ENCODE results near the gene TYROBP. TPM values are rescaled to one million over a fixed set of nuclear protein-coding genes. Genes with fewer than 3 reads are reported as not detected.
A peak's percentile ranks its signal among the peaks of the same experiment; 100 is the strongest.
"Not testable (repeated sequence)": the region's sequence is repeated elsewhere in the genome, so short reads cannot be mapped to it uniquely, and the experiment has no call there.

The TYROBP gene
- total RNA-seq, 1 experiment from 2014 or later = not detected

- in situ Hi-C loops (cut with HindIII; ENCODE audit: low pct_unique_long_range_greater_than_20kb, low sequenced_read_pairs) = no loop called here
- DNase-seq (ENCODE audit: low read depth, low spot score) = no peak
Observed at GRCh38 chr19:35905178-35905727, 2.8 kb downstream of the TYROBP start.

DNA sequence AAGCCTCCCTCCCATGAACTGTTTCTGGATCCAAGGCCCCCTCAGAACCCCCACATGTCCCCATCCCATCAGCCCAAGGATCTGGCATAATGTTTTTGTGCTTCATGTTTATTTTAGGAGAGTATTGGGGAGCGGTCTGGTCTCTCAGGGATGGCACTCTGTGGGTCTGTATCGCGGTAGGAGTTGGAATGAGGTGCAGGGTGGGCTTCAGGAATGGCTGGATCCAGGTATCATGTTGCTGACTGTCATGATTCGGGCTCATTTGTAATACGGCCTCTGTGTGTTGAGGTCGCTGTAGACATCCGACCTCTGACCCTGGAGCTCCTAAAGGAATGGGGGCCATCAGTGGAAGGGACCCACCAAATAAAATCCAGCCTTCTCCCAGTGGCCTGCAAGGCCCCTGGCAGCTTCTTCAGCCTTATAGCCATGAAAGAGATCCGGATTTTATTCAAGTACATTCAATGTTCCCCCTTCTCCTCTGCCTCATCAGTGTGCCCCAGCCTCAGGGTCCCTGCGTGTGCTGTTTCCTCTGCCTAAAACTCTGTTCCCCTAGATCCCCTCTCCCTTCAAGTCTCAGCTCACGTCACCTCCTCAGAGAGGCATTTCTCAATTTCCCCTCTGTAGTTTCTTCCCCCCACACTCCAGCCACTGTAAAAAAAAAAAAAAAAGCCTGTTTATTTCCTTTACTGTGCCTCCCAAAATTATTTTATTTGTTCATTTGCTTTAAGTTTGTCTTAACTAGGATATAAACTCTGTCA, 3.6 kb downstream of the TYROBP start:
- DNase-seq (ENCODE audit: low read depth, low spot score) = no peak
- in situ Hi-C loops (cut with HindIII; ENCODE audit: low pct_unique_long_range_greater_than_20kb, low sequenced_read_pairs) = no loop called here

DNA sequence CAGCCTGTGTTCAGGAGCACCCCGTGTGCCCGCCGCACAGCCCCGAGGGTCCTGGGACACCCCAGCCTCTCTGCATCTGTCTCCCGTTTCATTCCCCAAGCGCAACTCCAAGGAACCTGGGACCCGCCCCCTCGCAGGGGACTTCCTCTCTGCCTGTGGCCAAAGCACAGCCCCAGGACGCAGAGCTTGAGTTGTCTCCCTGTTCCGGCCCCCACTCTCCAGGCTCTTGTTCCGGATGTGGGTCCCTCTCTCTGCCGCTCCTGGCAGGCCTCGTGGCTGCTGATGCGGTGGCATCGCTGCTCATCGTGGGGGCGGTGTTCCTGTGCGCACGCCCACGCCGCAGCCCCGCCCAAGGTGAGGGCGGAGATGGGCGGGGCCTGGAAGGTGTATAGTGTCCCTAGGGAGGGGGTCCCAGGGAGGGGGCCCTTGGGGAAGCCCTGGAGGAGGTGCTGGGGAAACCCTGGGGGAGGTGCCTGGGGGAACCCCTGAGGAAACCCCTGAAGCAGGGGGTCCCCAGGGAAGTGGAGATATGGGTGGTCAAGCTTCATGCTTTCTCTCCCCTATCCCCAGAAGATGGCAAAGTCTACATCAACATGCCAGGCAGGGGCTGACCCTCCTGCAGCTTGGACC, 4.4 kb downstream of the TYROBP start:
- in situ Hi-C loops (cut with HindIII; ENCODE audit: low pct_unique_long_range_greater_than_20kb, low sequenced_read_pairs) = no loop called here
- DNase-seq (ENCODE audit: low read depth, low spot score) = peak; percentile 65

DNA sequence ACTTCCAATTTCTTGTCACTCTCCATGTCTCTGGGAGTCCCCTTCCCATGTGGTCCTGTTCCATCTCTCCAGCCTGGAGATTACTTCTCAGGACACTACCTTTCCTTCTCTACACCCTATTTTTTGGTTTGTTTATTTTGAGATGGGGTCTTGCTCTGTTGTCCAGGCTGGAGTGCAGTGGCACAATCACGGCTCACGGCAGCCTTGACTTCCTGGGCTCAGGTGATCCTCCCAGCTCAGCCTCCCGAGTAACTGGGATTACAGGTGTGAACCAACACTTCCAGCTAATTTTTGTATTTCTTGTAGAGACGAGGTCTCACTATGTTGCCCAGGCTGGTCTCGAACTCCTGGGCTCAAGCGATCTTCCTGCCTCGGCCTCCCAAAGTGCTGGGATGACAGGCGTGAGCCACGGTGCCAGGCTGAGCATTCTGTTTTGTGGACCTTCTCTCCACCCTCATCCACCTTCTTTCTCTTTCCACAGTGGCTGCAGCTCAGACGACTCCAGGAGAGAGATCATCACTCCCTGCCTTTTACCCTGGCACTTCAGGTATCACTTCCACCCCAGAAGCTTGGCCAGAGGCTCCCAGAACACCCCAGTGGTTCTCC, 5.1 kb downstream of the TYROBP start:
- in situ Hi-C loops (cut with HindIII; ENCODE audit: low pct_unique_long_range_greater_than_20kb, low sequenced_read_pairs) = no loop called here
- no peak for DNase-seq (ENCODE audit: low read depth, low spot score)

- in situ Hi-C loops (cut with HindIII; ENCODE audit: low pct_unique_long_range_greater_than_20kb, low sequenced_read_pairs) = no loop called here
- no peak for DNase-seq (ENCODE audit: low read depth, low spot score)
Observed at GRCh38 chr19:35901854-35902661, 6.0 kb downstream of the TYROBP start, which contains the start of gene HCST. Gene HCST, plus strand, starts transcription at chr19:35902529. Its CDS starts 65 bp downstream, at chr19:35902594.

GRCh38 chr19:35901055-35901644, 6.9 kb downstream of the TYROBP start:
- no peak for DNase-seq (ENCODE audit: low read depth, low spot score)
- in situ Hi-C loops (cut with HindIII; ENCODE audit: low pct_unique_long_range_greater_than_20kb, low sequenced_read_pairs) = no loop called here

GRCh38 chr19:35899547-35900214, 8.4 kb downstream of the TYROBP start:
- in situ Hi-C loops (cut with HindIII; ENCODE audit: low pct_unique_long_range_greater_than_20kb, low sequenced_read_pairs) = no loop called here
- peak; percentile 76 for DNase-seq (ENCODE audit: low read depth, low spot score)

DNA sequence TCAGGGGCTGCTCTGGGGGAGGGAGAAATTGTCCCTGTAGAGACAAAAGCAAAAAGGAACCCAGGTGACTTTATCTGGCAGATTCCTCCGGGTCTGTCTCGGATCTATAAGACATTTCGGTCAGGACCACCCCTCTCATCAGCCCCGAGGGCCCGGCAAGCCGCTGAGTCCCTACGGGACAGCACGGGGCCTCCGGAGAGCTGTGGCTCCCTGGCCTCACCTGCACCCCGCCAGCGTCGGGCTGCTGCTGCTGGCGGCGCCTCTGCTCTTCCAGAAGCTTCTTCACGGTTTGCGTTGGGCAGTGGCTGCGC, 9.6 kb downstream of the TYROBP start:
- in situ Hi-C loops (cut with HindIII; ENCODE audit: low pct_unique_long_range_greater_than_20kb, low sequenced_read_pairs) = no loop called here
- DNase-seq (ENCODE audit: low read depth, low spot score) = no peak

DNA sequence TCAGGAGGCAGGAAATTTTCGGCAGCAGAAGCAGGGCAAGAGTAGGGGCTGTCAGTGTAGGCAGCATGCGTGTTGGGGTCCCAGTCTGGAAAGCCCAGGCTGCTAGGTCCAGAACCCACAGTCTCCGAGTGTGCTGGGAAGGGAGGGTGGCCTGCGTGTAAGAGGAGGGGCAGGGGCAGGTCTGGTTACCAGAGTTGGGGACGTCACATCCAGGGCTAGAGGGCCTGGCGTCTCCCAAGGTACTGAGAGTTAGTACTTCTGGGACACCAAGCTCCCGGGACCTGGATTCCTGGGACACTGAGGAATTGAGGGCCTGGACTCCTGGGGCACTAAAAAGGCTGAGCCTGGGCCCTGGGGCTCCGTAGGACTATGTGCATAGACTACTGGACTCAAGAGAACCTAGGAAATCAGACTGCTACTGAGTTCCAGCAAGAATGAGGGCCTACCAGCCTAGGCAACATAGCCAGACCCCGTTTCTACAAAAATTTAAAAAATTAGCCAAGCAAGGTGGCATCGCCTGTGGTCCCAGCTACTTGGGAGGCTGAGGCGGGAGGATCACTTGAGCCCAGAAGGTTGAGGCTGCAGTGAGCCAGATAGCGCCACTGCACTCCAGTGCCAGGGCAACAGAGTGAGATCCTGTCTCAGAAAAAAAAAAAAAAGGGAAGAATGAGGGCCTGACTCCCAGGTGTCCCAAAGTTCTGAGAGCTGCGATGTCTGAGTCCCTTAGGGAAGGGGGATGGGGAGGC, 10.2 kb downstream of the TYROBP start:
- in situ Hi-C loops (cut with HindIII; ENCODE audit: low pct_unique_long_range_greater_than_20kb, low sequenced_read_pairs) = no loop called here

DNA sequence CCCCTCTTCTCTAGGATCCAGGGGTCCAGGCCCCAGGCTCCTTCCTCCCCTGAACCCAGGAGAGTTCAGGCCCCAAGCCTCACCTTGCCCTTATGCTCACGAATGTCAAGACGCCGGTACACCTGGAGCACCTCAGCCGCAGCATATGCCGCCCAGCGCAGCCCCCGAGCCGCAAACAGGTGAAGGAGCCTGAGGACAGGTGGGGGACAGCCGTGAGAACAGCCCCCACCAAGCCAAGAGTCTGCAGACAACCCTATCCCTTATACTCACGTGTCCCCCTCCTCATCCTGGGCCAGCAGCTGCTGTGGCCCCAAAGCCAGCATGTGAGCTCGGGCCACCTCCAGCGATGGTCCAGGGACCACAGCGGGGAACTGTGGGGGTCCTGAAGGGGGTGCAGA, 11.5 kb downstream of the TYROBP start:
- in situ Hi-C loops (cut with HindIII; ENCODE audit: low pct_unique_long_range_greater_than_20kb, low sequenced_read_pairs) = no loop called here

More for the DNA sequence above, 10.2 kb downstream of the TYROBP start:
- DNase-seq (ENCODE audit: low read depth, low spot score) = no peak

GRCh38 chr19:35895911-35896642, 12.0 kb downstream of the TYROBP start:
- in situ Hi-C loops (cut with HindIII; ENCODE audit: low pct_unique_long_range_greater_than_20kb, low sequenced_read_pairs) = no loop called here
- DNase-seq (ENCODE audit: low read depth, low spot score) = no peak

More for the DNA sequence above, 11.5 kb downstream of the TYROBP start:
- DNase-seq (ENCODE audit: low read depth, low spot score) = no peak

DNA sequence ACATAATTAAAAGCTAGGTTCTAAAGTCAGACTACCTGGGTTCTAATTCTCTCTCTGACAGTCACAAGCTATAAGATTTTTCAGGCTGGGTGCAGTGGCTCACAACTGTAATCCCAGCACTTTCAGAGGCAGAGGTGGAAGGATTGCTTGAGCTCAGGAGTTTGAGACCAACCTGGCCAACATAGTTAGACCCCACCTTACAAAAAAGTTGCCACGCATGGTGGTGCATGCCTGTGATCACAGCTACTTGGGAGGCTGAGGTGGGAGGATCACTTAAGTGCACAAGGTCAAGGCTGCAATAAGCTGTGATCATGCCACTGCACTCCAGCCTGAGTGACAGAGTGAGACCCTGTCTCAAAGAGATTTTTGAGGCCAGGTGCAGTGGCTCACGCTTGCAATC, 13.8 kb downstream of the TYROBP start:
- no peak for DNase-seq (ENCODE audit: low read depth, low spot score)
- in situ Hi-C loops (cut with HindIII; ENCODE audit: low pct_unique_long_range_greater_than_20kb, low sequenced_read_pairs) = no loop called here

DNA sequence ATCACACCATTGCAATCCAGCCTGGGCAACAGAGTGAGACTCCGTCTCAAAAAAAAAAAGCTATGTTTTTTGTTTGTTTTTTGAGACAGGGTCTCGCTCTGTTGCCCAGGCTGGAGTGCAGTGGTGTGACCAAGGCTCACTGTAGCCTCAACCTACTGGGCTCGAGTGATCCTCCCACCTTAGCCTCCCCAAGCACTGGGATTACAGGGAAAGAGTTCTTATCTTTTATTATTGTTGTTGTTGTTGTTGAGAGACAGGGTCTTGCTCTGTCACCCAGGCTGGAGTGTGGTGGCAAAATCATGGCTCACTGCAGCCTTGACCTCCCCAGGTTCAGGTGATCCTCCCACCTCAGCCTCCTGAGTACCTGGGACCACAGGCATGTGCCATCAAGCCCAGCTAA, 16.3 kb downstream of the TYROBP start:
- in situ Hi-C loops (cut with HindIII; ENCODE audit: low pct_unique_long_range_greater_than_20kb, low sequenced_read_pairs); DNase-seq (ENCODE audit: low read depth, low spot score): not testable (repeated sequence)

- in situ Hi-C loops (cut with HindIII; ENCODE audit: low pct_unique_long_range_greater_than_20kb, low sequenced_read_pairs) = no loop called here
- DNase-seq (ENCODE audit: low read depth, low spot score) = no peak
Observed at GRCh38 chr19:35890113-35890650, 17.9 kb downstream of the TYROBP start.

DNA sequence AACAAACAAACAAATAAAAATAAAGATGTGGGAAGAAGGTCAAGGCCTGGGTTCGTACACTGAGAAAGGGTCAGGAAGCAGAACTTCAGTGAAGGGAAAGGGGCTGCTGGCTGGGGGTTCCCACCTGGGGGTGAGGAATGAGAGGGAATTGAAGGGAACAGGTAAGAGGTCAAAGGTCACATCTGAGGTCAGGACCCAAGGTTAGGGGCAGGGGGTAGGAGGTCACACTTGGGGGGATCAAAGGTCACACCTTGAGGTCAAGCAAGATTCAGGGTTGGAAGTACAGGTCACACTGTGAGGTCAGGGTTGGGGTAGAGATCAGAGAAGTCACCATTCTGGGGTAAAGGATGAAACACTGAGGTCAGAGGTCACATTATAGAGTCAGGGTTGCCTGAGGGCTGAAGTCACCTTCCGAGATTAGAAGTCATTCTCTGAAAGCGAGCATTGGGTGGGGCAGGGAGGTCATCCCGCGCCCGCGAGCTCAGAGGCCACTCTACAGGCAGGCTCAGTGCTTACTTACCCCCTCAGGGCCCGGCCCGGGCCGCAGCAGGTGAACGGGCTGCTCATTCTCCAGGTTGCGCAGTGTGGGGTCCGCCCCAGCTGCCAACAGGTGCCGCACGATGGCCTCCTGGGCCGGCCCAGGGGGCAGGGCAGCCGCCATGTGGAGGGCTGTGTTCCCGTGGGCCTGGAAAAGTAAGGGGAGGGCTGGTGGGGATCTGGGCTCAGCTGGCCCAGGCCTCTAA, 18.6 kb downstream of the TYROBP start:
- no peak for DNase-seq (ENCODE audit: low read depth, low spot score)
- in situ Hi-C loops (cut with HindIII; ENCODE audit: low pct_unique_long_range_greater_than_20kb, low sequenced_read_pairs) = no loop called here

Measured in SK-MEL-5 (cell line).